GM18951 (cell line): ENCODE data around the gene SH3PXD2A.

Experiments
- POLR2A ChIP-seq: IDR thresholded peaks from 4 replicates; pipeline ENCODE4 v1.6.1; 2011; ENCODE audit warnings: mild to moderate bottlenecking; ENCODE audit not compliant: insufficient read length, insufficient read depth; ENCODE audit errors: extremely low read depth
- in situ Hi-C: fragments of 300-500 bp; cut with MboI; formaldehyde crosslinking; loops from one replicate; pipeline ENCODE4 v1.12.0; 2022; ENCODE audit warnings: low sequenced_read_pairs, mixed read lengths, inconsistent platforms; ENCODE audit not compliant: unreplicated experiment

The SH3PXD2A gene

DNA sequence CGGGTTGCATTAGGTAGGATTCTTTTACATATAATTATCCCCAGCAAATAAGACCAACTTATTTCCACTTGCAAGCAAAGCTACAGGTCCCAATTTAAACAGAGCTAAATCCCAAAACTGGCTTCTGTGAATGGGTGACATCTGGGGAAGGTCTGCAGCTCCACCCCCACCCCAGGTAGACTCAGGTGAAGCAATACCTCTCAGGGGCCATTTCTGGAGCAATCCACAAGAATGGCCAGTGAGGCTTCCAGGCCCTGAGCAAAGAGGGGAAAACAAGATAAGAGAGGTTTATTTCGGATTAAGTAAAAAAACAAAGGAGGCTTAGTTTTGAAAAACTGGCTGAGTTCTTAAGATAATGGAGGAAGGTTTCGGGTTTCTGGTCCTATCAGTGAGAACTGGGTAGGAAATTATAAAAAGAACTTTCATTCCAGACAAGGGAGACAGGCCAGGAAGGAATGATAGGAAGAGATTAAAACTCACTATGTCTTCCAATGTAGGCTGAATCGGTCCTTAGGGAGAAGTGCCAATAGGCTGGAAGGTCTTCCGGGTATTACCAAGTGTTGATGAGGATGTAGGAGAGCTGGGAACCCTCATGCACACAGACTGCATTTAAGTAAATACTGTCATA is 25.4 kb downstream of the SH3PXD2A start:
- in situ Hi-C loops, result no loop called here
- no peak for TF ChIP-seq POLR2A

DNA sequence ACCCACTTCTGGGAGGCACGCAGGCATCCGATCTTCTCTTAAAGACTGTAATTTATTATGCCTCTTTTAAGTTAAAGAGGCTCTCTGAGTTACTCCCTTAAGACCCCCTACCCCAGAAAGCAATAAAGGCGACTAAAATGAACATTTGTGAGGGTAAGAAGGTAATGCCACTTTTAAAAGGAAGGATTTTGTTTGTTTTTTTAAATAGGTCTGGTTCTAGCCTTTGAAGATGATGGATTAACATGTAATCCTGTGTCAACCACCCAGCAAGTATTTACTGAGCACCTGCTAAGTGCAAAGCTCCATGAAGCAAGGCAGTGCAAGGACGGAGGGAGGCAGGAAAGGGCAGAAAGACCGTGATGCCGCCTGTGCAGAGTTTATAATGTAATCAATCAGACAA is 26.1 kb downstream of the SH3PXD2A start:
- TF ChIP-seq POLR2A, result no peak
- in situ Hi-C loops, result no loop called here

DNA sequence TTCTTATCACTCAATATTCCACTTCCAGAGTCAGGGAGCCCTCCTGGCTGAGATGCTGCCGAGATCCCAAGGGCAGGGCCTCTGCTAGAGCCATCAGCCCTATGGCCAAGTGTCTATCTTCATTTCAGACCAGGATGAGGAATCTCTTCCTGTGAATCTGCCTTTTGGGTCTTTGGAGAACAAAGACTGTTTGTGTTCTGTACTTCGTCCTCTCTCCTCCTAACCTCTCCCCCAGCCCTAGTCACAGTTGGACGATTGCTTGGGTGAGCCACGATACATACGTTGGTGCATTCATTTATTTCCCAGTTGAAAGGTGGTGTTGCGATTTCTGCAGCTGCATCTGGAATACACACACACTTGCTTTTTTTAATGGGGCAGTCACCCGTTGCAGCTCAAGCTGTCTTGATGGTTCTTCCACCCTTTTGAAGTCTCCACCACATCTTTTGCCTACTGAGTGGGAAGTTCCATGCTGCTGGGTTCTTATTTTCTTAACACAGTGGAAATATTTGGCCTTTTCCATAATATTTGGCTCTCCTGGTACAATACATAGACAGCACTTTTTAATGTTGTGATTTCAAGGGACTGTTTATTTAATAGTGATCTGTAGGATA is 26.7 kb downstream of the SH3PXD2A start:
- in situ Hi-C loops, result no loop called here
- no peak for TF ChIP-seq POLR2A

DNA sequence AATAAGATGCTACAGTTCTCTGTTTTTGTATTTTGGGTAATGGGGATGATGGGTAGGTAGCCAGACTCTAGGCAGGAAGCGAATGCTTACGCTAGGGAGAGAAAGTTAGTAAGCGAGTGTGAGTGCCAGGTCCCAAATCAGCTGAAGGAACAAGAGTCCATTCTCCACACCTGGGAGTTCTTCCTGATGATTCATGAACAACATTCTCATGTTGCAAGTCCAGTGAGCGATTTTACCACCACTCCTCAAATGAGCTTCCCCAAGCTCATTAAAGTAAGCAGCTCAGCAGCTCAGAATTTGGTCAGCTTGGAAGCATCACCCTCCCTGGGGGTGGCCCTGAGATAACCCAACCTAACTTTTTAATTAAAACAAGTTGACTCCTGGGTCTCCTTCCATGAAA is 27.3 kb downstream of the SH3PXD2A start:
- no peak for TF ChIP-seq POLR2A
- in situ Hi-C loops, result no loop called here

DNA sequence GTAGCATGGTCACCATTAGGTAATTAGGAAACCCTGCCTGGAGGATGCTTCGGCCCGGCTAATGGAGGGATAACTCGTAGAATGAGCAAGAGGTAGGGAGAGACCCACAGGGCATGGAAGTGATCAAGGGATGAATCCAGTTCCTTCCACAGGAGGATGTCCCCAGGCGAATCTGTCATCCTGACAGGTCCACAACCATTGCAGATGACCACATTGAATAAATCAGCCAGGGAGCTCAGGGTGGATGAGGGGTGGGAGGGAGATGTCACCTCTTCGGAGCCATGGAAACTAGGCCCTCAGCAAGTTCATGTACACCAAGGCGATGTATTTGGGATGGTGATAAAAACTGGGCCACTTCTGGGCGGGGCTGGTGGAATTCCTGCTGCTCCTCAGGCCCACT is 28.5 kb downstream of the SH3PXD2A start:
- TF ChIP-seq POLR2A, result no peak
- in situ Hi-C loops, result no loop called here

DNA sequence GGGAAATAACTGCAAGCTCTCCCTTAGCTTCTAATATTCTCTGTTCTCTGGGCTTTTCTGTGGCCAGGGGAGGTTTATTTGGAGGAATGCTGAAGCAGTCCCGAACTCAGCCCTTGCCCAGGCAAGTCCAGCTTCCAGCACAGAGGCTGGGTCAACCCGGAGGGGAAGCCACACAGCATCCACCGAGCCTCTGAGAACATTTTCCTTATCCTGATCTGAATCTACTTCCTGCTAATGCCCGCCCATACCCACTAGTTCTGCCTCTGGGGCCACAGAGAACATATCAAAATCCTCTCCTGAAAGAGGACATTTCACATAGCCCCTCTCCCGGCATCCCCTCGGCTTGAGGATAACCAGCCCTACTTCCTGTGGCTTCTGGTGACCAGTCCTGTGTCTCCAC is 31.1 kb downstream of the SH3PXD2A start:
- no peak for TF ChIP-seq POLR2A
- in situ Hi-C loops, result no loop called here

DNA sequence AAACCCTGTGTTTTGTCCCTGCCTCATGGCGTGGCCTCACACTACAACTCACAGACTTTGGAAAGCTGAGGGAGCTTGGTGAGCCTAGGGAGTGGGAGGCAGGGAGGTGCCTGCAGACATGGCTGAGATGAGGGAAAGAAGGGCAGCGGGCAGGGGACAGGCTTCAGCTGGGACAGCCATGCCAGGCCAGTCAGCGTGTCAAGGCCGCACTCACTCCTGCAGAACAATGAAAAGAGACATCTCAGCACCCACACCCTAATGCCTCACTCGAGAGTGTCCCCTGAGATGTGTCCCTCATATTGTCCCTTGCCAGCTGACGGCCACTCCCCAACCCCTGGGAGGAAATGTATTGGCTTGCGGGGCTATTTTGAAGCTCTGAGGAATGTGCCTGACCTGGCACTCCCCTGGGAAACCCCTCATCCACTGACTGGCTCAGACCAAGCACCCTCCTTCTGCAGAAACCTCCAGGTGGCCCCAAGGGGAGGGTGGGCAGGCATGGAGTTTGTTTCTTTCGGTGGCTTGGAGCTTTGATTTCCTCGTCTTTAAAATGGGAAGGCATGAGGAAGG is 31.6 kb downstream of the SH3PXD2A start:
- no peak for TF ChIP-seq POLR2A
- in situ Hi-C loops, result no loop called here

DNA sequence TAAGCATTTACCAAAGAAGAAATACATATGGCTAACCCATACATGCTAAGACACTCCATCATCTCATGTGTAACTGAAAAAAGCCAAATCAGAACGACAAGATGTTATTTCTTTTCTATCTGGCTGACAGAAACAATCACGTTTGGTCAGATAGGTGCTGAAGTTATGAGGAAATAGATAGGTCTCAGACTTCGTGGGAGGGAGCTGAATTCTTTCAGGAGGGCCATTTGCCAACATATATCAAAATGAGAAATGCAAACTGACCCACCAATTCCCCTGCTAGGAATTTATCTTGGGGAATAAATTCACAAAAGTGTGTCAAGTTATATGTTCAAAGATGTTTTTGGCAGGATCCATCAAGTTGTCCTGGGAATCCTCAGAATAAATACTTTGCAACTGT is 32.6 kb downstream of the SH3PXD2A start:
- in situ Hi-C loops, result no loop called here
- TF ChIP-seq POLR2A, result no peak

DNA sequence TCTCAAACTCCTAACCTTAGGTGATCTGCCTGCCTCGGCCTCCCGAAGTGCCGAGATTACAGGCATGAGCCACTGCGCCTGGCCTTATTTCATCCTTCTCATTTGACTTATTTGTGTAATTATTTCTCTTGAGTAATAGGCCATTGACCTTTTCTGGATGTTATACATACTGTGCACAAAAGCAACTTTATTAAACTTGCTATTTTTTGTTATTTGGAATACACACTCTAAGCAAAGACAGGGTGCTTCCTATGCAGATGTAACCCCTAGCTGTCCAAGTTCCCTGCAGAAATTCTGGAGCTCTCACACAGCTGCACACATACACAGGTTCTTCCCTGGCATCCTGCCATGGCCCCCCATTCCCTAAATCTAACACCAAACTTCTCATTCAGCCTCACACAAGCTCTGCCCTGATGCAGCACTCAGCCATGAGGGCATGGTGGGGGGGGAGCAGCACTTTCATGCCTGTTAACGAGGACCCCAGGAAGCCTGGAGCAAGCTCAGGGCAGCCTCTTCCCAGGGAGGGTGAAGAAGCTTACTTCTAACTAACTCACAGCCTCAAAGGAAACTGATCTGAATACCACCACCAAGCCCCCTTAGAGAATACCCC is 33.2 kb downstream of the SH3PXD2A start:
- in situ Hi-C loops, result no loop called here
- no peak for TF ChIP-seq POLR2A

DNA sequence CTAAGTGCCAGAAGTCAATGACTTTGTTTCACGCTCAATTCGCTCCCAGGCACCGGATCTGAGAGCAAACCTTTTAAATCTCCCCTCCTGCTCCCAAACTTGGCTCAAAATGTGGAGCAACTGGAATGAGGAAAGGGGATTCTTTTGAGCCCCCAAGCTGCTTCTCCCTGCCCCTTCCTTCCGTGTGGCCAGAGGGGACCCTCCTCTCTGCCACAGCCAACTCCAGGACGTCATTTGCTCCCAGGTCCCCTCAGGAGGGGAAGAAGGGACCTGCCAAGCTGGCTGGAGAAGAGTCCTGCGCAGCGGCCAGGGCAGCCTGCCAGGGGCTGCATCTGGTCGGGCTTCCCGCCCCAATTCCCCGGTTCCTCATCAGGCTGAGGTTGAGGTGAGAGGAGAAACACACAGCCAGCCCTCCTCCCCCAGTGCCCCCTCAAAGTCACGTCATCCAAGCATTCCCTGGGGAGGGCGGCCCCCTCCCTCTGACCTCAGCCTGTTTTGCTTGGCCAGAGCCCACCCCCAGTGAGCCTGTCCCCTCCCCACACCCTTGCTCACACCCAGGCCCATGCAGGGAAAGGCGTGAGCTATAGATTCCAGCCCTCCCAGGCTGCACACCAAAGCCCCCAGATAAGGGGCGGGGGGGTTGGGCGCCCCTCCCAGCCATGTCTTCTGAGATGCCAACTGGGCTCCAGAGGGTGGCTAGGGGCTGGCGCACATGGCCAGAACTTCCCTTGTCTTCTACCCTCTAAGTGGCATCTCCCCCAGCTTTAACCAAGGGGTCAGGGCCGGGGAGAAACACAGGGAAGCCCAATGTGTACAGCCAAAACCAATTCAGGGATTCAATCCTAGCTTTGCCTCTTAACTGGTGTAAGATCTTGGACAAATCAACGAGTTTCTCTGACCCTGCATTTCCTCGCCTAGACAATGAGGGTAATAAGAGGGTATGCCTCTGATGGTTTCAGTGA is 35.0 kb downstream of the SH3PXD2A start:
- in situ Hi-C loops, result no loop called here

DNA sequence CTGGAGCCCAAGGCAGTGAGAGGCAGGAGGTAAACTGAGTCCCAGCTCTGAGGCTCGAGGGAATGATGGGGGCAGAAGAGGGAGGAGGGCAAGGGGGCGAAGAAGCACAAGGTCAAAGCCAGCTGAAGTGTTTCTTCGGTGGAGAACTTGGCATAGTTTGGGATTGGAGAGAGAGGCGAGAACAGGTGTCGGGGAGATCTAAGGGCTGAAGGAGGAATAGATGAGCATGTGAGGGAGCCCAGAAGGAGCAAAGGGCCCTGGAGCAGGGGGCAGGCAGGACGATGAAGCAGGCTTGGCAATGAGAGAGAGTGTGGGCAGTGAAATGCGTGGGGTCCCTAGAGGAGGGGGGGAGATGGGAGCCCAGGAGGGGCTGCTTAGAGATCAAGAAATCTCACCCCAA is 35.9 kb downstream of the SH3PXD2A start:
- TF ChIP-seq POLR2A, result no peak

More for the DNA sequence above, 35.0 kb downstream of the SH3PXD2A start:
- no peak for TF ChIP-seq POLR2A

DNA sequence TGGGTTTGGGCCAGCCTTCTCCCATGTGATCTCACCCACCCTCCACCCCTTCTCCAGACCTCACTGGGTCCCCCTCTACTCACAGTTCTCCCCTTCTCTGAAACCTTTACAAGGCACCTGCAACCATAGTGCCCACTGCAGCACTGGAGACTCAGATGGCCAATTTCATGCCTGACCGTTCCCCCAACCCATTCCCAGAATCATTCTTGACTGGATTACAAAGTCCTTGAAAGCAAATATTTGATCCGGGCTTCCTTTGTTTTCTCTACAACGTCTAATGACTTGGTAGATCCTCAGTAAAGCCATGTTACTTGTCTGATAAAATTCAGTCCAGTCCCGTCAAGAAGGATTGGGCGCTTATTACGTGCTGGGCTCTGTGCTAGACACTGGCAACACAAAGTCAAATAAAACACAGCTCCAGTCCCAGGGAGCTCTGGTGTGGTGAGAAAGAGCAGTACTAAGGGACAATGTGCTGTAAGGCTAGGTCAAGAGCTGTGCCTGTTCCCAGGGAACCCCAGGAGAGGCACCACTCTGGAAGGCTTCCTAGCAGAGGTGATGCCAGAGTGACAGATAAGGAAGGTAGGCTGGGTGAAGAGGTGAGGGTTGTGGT is 36.5 kb downstream of the SH3PXD2A start:
- TF ChIP-seq POLR2A, result no peak
- in situ Hi-C loops, result no loop called here

More for the DNA sequence above, 35.9 kb downstream of the SH3PXD2A start:
- in situ Hi-C loops, result no loop called here
